ENCODE results near the gene NKD2. TPM values are rescaled to one million over a fixed set of nuclear protein-coding genes. Genes with fewer than 3 reads are reported as not detected.

NKD2 gene
- total and polyA plus RNA-seq, 12 donors = 0.22 to 32.8 (median 10.8) TPM

- intact Hi-C loops (cut with DNase I) = no loop called here
- Histone ChIP-seq H3K36me3 (replicated peaks in 1 of 2) (peaks cover 0 to 15% of the 10 kb centered on the region in 2 donors), H3K27me3 (no peaks in the 10 kb centered on the region), H3K4me1 (replicated peaks in 1 of 2) (no peaks in the 10 kb centered on the region), H3K4me3 (no peak overlapping the region), H3K9me3 (replicated peaks in 1 of 3) (no peaks in the 10 kb centered on the region), H3K27ac (no peak overlapping the region)
- WGBS, 4 donors = 85 to 90% (median 89%) methylated on average over 16 to 29 of the region's 29 CpGs
- TF ChIP-seq POLR2A (IDR thresholded peaks at IDR 0.05) = no peak
- TF ChIP-seq CTCF (IDR thresholded peaks at IDR 0.05) = no peak
- DNase-seq = peak in 1 of 7 donors; percentile 72
Observed at GRCh38 chr5:1050423-1051365, 42.1 kb downstream of the NKD2 start.

GRCh38 chr5:1051366-1051720 lies 42.7 kb downstream of the NKD2 start:
- intact Hi-C loops (cut with DNase I) = no loop called here
- Histone ChIP-seq H3K36me3 (replicated peaks in 1 of 2) (peaks cover 0 to 20% of the 10 kb centered on the region in 2 donors), H3K27ac (no peak overlapping the region), H3K27me3 (no peaks in the 10 kb centered on the region), H3K4me3 (no peak overlapping the region), H3K9me3 (replicated peaks in 1 of 3) (no peaks in the 10 kb centered on the region), H3K4me1 (replicated peaks in 1 of 2) (no peaks in the 10 kb centered on the region)
- WGBS, 4 donors = 79 to 93% (median 89%) methylated on average over 6 to 16 of the region's 16 CpGs
- TF ChIP-seq CTCF (IDR thresholded peaks at IDR 0.05) (no peak), POLR2A (IDR thresholded peaks at IDR 0.05) (no peak)
- no peak for DNase-seq

- 90 to 100% (median 95%) methylated on average over 3 to 17 of the region's 17 CpGs for WGBS, 4 donors
- Histone ChIP-seq H3K4me1 (replicated peaks in 1 of 2) (no peaks in the 10 kb centered on the region), H3K27ac (no peak overlapping the region), H3K36me3 (replicated peaks in 1 of 2) (peaks cover 0 to 23% of the 10 kb centered on the region in 2 donors), H3K9me3 (replicated peaks in 1 of 3) (no peaks in the 10 kb centered on the region), H3K27me3 (no peaks in the 10 kb centered on the region), H3K4me3 (no peak overlapping the region)
- DNase-seq = no peak
- intact Hi-C loops (cut with DNase I) = no loop called here
- TF ChIP-seq CTCF (IDR thresholded peaks at IDR 0.05) = no peak
- no peak for TF ChIP-seq POLR2A (IDR thresholded peaks at IDR 0.05)
Observed at GRCh38 chr5:1052076-1052475, 43.5 kb downstream of the NKD2 start.

GRCh38 chr5:1052641-1053390 lies 44.2 kb downstream of the NKD2 start:
- DNase-seq = no peak
- TF ChIP-seq POLR2A (IDR thresholded peaks at IDR 0.05) = no peak
- no peak for TF ChIP-seq CTCF (IDR thresholded peaks at IDR 0.05)
- no peaks in the 10 kb centered on the region for H3K4me1 ChIP-seq (replicated peaks in 1 of 2)
- intact Hi-C loops (cut with DNase I) = no loop called here
- no peak overlapping the region for H3K4me3 ChIP-seq
- WGBS, 4 donors = 90 to 96% (median 93%) methylated on average over 11 to 29 of the region's 29 CpGs
- no peak overlapping the region for H3K27ac ChIP-seq
- H3K27me3 ChIP-seq = no peaks in the 10 kb centered on the region
- H3K36me3 ChIP-seq (replicated peaks in 1 of 2) = peaks cover 0 to 26% of the 10 kb centered on the region in 2 donors
- H3K9me3 ChIP-seq (replicated peaks in 1 of 3) = no peaks in the 10 kb centered on the region

Data from adrenal gland (tissue), 12 donors.